Measurements from ENCODE around the gene TCFL5.
A peak's percentile ranks its signal among the peaks of the same experiment; 100 is the strongest.

The TCFL5 gene

DNA sequence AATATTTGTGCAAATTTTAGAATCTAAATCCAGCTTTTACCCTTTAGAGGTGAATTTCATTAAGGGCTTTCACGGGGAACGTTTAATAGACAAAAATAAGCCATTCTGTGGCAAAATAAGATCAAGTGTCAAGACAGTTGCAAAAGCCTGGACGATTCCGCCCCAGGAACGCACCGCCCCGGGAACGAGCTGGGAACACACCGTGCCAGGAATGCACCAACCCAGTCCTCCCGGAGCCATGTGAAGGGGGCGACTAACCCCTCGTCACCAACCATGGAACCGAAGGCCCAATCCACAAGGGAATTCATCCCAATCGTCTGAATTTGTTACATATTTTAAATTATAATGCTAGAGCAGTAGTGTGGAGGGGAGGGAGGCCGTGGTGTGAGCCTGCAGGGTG lies 20.8 kb upstream of the TCFL5 start:
- Mint-ChIP-seq H3K9me3 (no peaks in the 10 kb centered on the region), H3K36me3 (ENCODE audit: insufficient read depth) (peaks cover 11% of the 10 kb centered on the region), H3K4me3 (no peak overlapping the region), H3K27me3 (no peaks in the 10 kb centered on the region), H3K4me1 (peaks cover 6% of the 10 kb centered on the region), H3K27ac (ENCODE audit: low read depth) (no peak overlapping the region)
- no peak for ATAC-seq (replicated peaks; ENCODE audit: extremely low read depth, poor library complexity, severe bottlenecking)
- no peak for DNase-seq (ENCODE audit: low spot score in 2 of 2)

GRCh38 chr20:62881662-62882395 lies 20.2 kb upstream of the TCFL5 start:
- Mint-ChIP-seq H3K4me1 (peaks cover 4% of the 10 kb centered on the region), H3K36me3 (ENCODE audit: insufficient read depth) (peaks cover 11% of the 10 kb centered on the region), H3K4me3 (no peak overlapping the region), H3K27me3 (no peaks in the 10 kb centered on the region), H3K9me3 (no peaks in the 10 kb centered on the region), H3K27ac (ENCODE audit: low read depth) (peak overlapping the region; percentile 55)
- no peak for DNase-seq (ENCODE audit: low spot score in 2 of 2)
- no peak for ATAC-seq (replicated peaks; ENCODE audit: extremely low read depth, poor library complexity, severe bottlenecking)

DNA sequence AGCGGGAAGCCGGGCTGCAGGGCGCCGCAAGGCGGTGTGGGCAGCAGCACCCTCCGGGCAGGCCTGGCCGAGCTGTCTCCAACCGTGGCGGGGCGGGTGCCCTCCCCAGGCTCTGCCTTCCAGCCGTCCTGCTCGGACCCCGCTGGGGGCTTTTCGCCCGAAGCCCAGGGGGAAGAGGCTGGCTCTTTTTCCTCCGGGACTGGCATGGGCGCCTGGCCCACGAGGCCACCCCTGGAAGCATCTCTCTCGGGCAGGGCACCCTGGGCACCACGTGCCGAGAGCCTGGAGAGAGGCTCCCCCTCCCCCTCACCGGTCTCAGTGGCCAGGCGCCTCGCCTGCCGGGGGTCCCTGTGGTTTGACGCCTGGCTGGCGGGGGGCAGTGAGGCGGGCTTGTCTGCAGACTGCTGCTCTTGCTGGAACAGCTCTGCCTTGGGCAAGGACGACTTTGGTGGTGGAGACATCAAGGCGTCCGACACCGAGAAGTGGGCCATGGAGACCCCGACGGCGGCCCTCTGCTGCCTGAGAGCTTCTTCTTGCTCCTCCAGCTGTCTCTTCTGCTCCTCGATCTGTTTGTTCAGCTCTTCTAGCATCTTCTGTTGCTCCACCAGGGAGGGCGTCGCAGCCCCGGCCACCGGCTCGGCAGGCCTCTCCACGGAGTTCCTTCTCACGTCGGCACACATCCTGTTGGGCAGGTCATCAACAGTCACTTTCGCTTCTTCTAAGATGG lies 19.5 kb upstream of the TCFL5 start:
- no peaks in the 10 kb centered on the region for H3K4me1 Mint-ChIP-seq
- H3K27ac Mint-ChIP-seq (ENCODE audit: low read depth), result peak overlapping the region; percentile 55
- no peak for DNase-seq (ENCODE audit: low spot score in 2 of 2)
- no peak for ATAC-seq (replicated peaks; ENCODE audit: extremely low read depth, poor library complexity, severe bottlenecking)
- H3K9me3 Mint-ChIP-seq, result no peaks in the 10 kb centered on the region
- H3K36me3 Mint-ChIP-seq (ENCODE audit: insufficient read depth), result peaks cover 9% of the 10 kb centered on the region
- no peaks in the 10 kb centered on the region for H3K27me3 Mint-ChIP-seq
- no peak overlapping the region for H3K4me3 Mint-ChIP-seq

- H3K4me3 Mint-ChIP-seq, result no peak overlapping the region
- no peak overlapping the region for H3K27ac Mint-ChIP-seq (ENCODE audit: low read depth)
- peaks cover 9% of the 10 kb centered on the region for H3K36me3 Mint-ChIP-seq (ENCODE audit: insufficient read depth)
- H3K9me3 Mint-ChIP-seq, result no peaks in the 10 kb centered on the region
- H3K4me1 Mint-ChIP-seq, result no peaks in the 10 kb centered on the region
- no peaks in the 10 kb centered on the region for H3K27me3 Mint-ChIP-seq
- ATAC-seq (replicated peaks; ENCODE audit: extremely low read depth, poor library complexity, severe bottlenecking) (no peak), DNase-seq (ENCODE audit: low spot score in 2 of 2) (no peak)
These were observed 18.7 kb upstream of the TCFL5 start for GRCh38 chr20:62880147-62880934.

DNA sequence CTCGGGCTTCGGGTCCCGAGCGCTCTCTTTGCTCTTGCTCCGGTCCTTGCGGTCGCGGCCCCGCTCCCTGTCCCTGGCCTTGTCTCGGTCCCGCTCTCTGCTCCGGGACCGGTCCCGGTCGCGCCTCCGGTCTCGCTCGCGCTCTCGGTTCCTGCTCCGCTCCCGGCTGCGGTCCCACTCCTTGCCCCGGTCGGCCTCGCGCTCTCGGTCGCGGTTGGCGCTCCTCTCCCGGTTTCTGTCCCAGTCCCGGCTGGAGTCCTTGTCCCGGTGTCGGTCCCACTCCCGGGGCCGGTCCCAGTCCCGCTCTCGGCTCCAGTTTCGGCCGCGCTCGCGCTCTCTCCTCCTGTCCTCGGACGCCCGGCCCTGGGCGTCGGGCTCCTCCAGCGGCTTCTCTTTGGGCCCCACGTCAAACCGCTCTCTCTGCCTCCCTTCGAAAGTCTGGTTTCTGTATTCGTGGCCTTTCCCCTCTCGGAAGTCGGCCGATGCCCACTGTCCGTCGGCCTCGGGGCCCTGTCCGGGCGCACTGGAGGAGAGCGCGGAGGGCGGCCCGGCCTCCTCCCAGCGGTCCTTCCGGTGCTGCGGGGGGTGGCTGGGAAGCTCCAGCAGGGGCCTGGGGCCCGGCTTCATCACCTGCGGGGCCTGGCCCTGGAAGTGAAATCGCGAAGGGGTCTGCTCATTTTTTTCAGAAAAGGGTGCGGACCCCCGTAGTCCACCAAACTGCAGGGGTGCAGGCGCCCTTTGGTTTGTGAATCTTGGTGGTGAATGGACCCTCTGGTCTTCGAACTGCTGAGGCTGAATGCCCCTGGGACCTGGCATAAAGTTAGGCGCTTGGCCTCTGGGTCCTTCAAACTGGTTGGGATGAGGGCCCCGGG lies 17.9 kb upstream of the TCFL5 start:
- peaks cover 9% of the 10 kb centered on the region for H3K36me3 Mint-ChIP-seq (ENCODE audit: insufficient read depth)
- no peak for ATAC-seq (replicated peaks; ENCODE audit: extremely low read depth, poor library complexity, severe bottlenecking)
- no peaks in the 10 kb centered on the region for H3K27me3 Mint-ChIP-seq
- DNase-seq (ENCODE audit: low spot score in 2 of 2), result no peak
- no peak overlapping the region for H3K4me3 Mint-ChIP-seq
- H3K4me1 Mint-ChIP-seq, result peaks cover 2% of the 10 kb centered on the region
- no peak overlapping the region for H3K27ac Mint-ChIP-seq (ENCODE audit: low read depth)
- no peaks in the 10 kb centered on the region for H3K9me3 Mint-ChIP-seq

DNA sequence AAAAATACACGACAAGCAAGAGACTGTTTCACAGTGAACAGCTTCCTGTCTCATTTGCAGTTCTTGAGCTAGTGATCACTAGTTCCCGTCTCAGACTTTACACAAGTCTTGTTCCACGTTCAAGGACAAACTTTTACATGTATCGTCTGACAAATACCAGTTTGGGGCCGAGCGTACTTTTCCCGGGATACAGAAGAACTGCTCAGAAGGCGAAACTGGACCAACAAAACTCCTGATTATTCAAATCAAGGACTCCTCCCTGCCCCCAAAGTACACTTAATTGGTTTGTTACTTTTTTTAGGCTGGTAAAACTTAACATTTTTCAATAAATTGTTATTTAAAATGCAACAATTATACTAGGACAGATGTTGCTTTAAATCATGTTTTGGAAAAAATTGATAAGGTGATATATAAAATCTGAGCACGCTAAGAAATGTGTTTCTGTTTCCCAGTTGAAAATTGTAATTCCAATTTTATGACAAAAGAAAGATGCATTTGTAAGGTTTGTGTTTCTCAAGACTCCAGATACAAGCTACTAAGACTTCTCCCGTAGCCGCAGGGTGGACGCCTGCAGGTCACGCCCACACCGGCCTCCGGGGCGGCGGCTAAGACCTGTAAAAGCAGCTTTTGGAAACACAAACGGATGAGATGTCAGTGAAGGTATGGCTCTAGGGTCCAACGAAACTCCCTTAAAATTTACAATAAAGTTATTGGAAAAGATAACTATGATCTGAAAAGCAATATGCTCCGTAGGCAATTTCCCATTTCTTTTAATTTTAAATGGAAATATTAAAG lies 16.8 kb upstream of the TCFL5 start:
- no peaks in the 10 kb centered on the region for H3K9me3 Mint-ChIP-seq
- H3K36me3 Mint-ChIP-seq (ENCODE audit: insufficient read depth), result peaks cover 9% of the 10 kb centered on the region
- H3K27ac Mint-ChIP-seq (ENCODE audit: low read depth), result no peak overlapping the region
- ATAC-seq (replicated peaks; ENCODE audit: extremely low read depth, poor library complexity, severe bottlenecking) (no peak), DNase-seq (ENCODE audit: low spot score in 2 of 2) (no peak)
- H3K4me3 Mint-ChIP-seq, result no peak overlapping the region
- no peaks in the 10 kb centered on the region for H3K27me3 Mint-ChIP-seq
- H3K4me1 Mint-ChIP-seq, result peaks cover 12% of the 10 kb centered on the region

- peaks cover 8% of the 10 kb centered on the region for H3K36me3 Mint-ChIP-seq (ENCODE audit: insufficient read depth)
- no peak overlapping the region for H3K4me3 Mint-ChIP-seq
- H3K27ac Mint-ChIP-seq (ENCODE audit: low read depth), result no peak overlapping the region
- peaks cover 9% of the 10 kb centered on the region for H3K27me3 Mint-ChIP-seq
- no peaks in the 10 kb centered on the region for H3K9me3 Mint-ChIP-seq
- H3K4me1 Mint-ChIP-seq, result peaks cover 14% of the 10 kb centered on the region
- no peak for DNase-seq (ENCODE audit: low spot score in 2 of 2)
- no peak for ATAC-seq (replicated peaks; ENCODE audit: extremely low read depth, poor library complexity, severe bottlenecking)
These were observed 15.5 kb upstream of the TCFL5 start for GRCh38 chr20:62876902-62877816.

DNA sequence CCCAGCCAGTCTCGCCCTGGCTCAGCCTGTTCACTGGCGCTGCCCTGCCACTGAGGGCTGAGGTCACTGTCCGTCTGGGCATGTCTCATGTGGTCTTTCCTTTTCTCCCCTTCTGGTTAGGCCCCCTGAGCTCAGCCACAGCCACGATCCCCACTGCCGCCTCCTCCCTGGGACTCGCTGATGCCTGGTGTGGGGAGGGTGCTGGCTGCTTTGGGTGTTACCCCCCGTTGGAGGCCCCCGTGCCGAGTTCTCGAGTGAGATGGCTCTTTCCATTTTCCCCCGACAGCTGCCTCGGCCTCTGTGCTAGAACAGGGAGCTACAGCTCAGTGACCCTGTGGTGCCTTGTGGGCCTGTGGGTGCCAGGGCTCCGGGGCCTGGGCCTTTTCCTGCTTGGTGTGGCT lies 14.9 kb upstream of the TCFL5 start:
- DNase-seq (ENCODE audit: low spot score in 2 of 2) (no peak), ATAC-seq (replicated peaks; ENCODE audit: extremely low read depth, poor library complexity, severe bottlenecking) (no peak)
- peaks cover 2% of the 10 kb centered on the region for H3K36me3 Mint-ChIP-seq (ENCODE audit: insufficient read depth)
- peaks cover 9% of the 10 kb centered on the region for H3K27me3 Mint-ChIP-seq
- H3K9me3 Mint-ChIP-seq, result no peaks in the 10 kb centered on the region
- peaks cover 14% of the 10 kb centered on the region for H3K4me1 Mint-ChIP-seq
- no peak overlapping the region for H3K4me3 Mint-ChIP-seq
- no peak overlapping the region for H3K27ac Mint-ChIP-seq (ENCODE audit: low read depth)

DNA sequence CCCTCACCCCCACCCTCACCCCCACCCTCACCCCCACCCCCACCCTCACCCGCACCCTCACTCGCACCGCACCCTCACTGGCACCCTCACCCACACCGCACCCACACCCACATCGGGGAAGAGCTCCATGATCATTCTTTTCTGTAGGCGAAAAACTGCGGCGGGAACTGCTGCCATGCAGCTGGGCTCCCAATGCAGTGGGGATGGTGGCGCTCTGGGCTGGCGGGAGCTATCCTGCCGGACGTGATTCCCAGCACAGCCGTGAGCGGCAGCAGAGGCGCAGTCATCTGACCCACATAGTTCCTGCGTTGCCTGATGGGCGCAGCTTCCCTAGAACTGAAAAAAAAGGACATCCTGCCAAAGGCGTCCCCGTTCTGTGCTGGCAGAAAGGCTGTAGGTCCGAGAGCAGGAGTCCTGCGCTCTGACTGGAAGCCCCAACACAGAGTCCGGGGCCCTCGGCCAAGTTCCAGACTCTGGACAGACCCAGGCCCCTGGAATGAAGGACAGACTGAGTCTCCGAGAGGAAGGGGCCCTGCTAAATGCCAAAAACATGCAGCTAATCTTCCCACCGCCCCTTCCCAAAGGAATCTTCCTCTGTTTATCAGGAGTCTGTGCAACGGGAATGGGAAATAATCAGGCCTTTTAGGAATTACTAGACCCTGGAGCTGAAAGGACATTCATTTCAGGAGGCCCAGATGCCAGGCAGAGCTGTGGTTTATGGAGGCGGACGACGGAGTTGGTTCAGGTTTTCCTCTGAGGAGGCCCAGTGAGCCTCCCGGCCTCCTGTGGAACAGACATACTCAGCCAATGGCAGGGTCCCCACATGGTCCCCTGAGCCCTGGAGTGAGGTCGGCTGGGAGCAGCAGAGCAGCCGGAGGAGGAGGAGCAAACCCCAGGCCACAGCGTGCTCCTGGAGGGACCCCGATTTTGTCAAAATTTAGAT lies 14.1 kb upstream of the TCFL5 start:
- H3K27ac Mint-ChIP-seq (ENCODE audit: low read depth), result no peak overlapping the region
- no peaks in the 10 kb centered on the region for H3K9me3 Mint-ChIP-seq
- H3K27me3 Mint-ChIP-seq, result peaks cover 9% of the 10 kb centered on the region
- DNase-seq (ENCODE audit: low spot score in 2 of 2) (no peak), ATAC-seq (replicated peaks; ENCODE audit: extremely low read depth, poor library complexity, severe bottlenecking) (no peak)
- peaks cover 14% of the 10 kb centered on the region for H3K4me1 Mint-ChIP-seq
- H3K4me3 Mint-ChIP-seq, result no peak overlapping the region
- peaks cover 1% of the 10 kb centered on the region for H3K36me3 Mint-ChIP-seq (ENCODE audit: insufficient read depth)

DNA sequence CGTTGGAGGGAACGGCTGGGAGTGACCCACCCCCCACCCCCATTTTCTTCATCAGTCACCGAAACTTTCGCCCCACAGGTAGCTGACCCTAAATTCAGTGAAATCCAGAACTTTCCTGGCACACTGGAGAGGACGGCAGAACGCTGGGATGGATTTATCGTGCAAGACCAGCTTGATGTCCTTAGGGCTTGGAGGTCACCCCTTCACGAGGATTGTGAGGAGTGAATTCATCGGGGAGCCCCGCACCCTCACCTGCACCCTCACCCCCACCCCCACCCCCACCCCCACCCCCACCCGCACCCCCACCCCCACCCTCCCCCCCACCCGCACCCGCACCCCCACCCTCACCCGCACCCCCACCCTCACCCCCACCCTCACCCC lies 13.3 kb upstream of the TCFL5 start:
- H3K27me3 Mint-ChIP-seq, result peaks cover 9% of the 10 kb centered on the region
- no peak overlapping the region for H3K4me3 Mint-ChIP-seq
- H3K4me1 Mint-ChIP-seq, result peaks cover 14% of the 10 kb centered on the region
- DNase-seq (ENCODE audit: low spot score in 2 of 2) (no peak), ATAC-seq (replicated peaks; ENCODE audit: extremely low read depth, poor library complexity, severe bottlenecking) (no peak)
- H3K36me3 Mint-ChIP-seq (ENCODE audit: insufficient read depth), result no peaks in the 10 kb centered on the region
- no peaks in the 10 kb centered on the region for H3K9me3 Mint-ChIP-seq
- H3K27ac Mint-ChIP-seq (ENCODE audit: low read depth), result no peak overlapping the region
